HS-27A (cell line): ENCODE measurements around the gene CCL1.

Experiments
- DNase-seq: peaks from one replicate; pipeline ENCODE4 v3.0.0-alpha.2; 2012; ENCODE audit warnings: low read depth, missing footprints

Gene CCL1

GRCh38 chr17:34363183-34363661 lies at the start of gene CCL1:
Gene CCL1 (minus strand): TSS chr17:34363233. CDS start chr17:34363161, 72 bp downstream.
- no peak for DNase-seq

- DNase-seq = no peak
These were observed 49.5 kb upstream of the CCL1 start for GRCh38 chr17:34412534-34412933.

GRCh38 chr17:34411646-34412421 lies 48.8 kb upstream of the CCL1 start:
- no peak for DNase-seq

GRCh38 chr17:34409352-34409751 lies 46.3 kb upstream of the CCL1 start:
- no peak for DNase-seq

GRCh38 chr17:34408439-34408838 lies 45.4 kb upstream of the CCL1 start:
- no peak for DNase-seq

GRCh38 chr17:34406226-34406625 lies 43.2 kb upstream of the CCL1 start:
- DNase-seq = no peak

- no peak for DNase-seq
These were observed 40.0 kb upstream of the CCL1 start for GRCh38 chr17:34403006-34403405.

GRCh38 chr17:34401165-34401564 lies 38.1 kb upstream of the CCL1 start:
- no peak for DNase-seq

- DNase-seq = no peak
These were observed 37.4 kb upstream of the CCL1 start for GRCh38 chr17:34400301-34400931.

- no peak for DNase-seq
These were observed 36.7 kb upstream of the CCL1 start for GRCh38 chr17:34399725-34400124.

GRCh38 chr17:34398990-34399389 lies 36.0 kb upstream of the CCL1 start:
- DNase-seq = no peak

- DNase-seq = no peak
These were observed 34.2 kb upstream of the CCL1 start for GRCh38 chr17:34397265-34397664.

GRCh38 chr17:34393401-34393800 lies 30.4 kb upstream of the CCL1 start:
- no peak for DNase-seq

- DNase-seq = no peak
These were observed 28.2 kb upstream of the CCL1 start for GRCh38 chr17:34391241-34391640.

GRCh38 chr17:34390649-34391048 lies 27.6 kb upstream of the CCL1 start:
- DNase-seq = no peak

GRCh38 chr17:34389126-34389750 lies 26.2 kb upstream of the CCL1 start:
- DNase-seq = no peak

GRCh38 chr17:34387566-34387965 lies 24.5 kb upstream of the CCL1 start:
- DNase-seq = no peak

GRCh38 chr17:34386697-34387550 lies 23.9 kb upstream of the CCL1 start:
- no peak for DNase-seq

- DNase-seq = no peak
These were observed 23.3 kb upstream of the CCL1 start for GRCh38 chr17:34386343-34386696.

- no peak for DNase-seq
These were observed 22.0 kb upstream of the CCL1 start for GRCh38 chr17:34384822-34385605.

- DNase-seq = no peak
These were observed 21.2 kb upstream of the CCL1 start for GRCh38 chr17:34384271-34384670.
